Activated CD4-positive, alpha-beta T cell treated with anti-CD3 and anti-CD28 coated beads, Interleukin-2, Interleukin-4, amounts not matched to agents 100 ng/mL and 50 ng/mL, durations not matched to agents 16 hours and 8 hours (primary cell): ENCODE results near the gene SLC2A8.

Experiments
- DNase-seq: peaks from one replicate; pipeline ENCODE4 v3.0.0-alpha.2; 2020; ENCODE audit warnings: low spot score

SLC2A8 gene

GRCh38 chr9:127396808-127397645, at the start of gene SLC2A8:
TSS of gene SLC2A8 (plus strand) at chr9:127397169. CDS start at chr9:127397231, 62 bp downstream.
- peak; percentile 97 for DNase-seq

GRCh38 chr9:127347831-127348776, 48.9 kb upstream of the SLC2A8 start:
- DNase-seq = no peak

GRCh38 chr9:127349483-127350113, 47.4 kb upstream of the SLC2A8 start:
- DNase-seq = no peak

- no peak for DNase-seq
Measured at GRCh38 chr9:127351182-127352166, 45.5 kb upstream of the SLC2A8 start.

GRCh38 chr9:127353882-127354281, 43.1 kb upstream of the SLC2A8 start:
- no peak for DNase-seq

- DNase-seq = no peak
Measured at GRCh38 chr9:127356906-127357305, 40.1 kb upstream of the SLC2A8 start.

GRCh38 chr9:127358023-127358535, 38.9 kb upstream of the SLC2A8 start:
- DNase-seq = no peak

GRCh38 chr9:127358770-127359169, 38.2 kb upstream of the SLC2A8 start:
- DNase-seq = no peak

- DNase-seq = no peak
Measured at GRCh38 chr9:127360250-127360649, 36.7 kb upstream of the SLC2A8 start.

- DNase-seq = no peak
Measured at GRCh38 chr9:127360829-127361228, 36.1 kb upstream of the SLC2A8 start.

GRCh38 chr9:127361561-127361960, 35.4 kb upstream of the SLC2A8 start:
- no peak for DNase-seq

GRCh38 chr9:127362829-127363228, 34.1 kb upstream of the SLC2A8 start:
- no peak for DNase-seq

GRCh38 chr9:127365461-127365860, 31.5 kb upstream of the SLC2A8 start:
- no peak for DNase-seq

GRCh38 chr9:127366594-127366993, 30.4 kb upstream of the SLC2A8 start:
- DNase-seq = no peak

GRCh38 chr9:127368852-127369402, 28.0 kb upstream of the SLC2A8 start:
- no peak for DNase-seq

- no peak for DNase-seq
Measured at GRCh38 chr9:127369428-127369827, 27.5 kb upstream of the SLC2A8 start.

GRCh38 chr9:127370147-127370579, 26.8 kb upstream of the SLC2A8 start:
- no peak for DNase-seq

- DNase-seq = no peak
Measured at GRCh38 chr9:127370672-127371648, 26.0 kb upstream of the SLC2A8 start.

GRCh38 chr9:127380479-127380878, 16.5 kb upstream of the SLC2A8 start:
- no peak for DNase-seq
